CD1c-positive myeloid dendritic cell (primary cell): ENCODE measurements around the gene GBX1.

Source experiments
- DNase-seq: peaks from one replicate; pipeline ENCODE4 v3.0.0-alpha.2; 2016; ENCODE audit errors: extremely low spot score

The GBX1 gene

DNA sequence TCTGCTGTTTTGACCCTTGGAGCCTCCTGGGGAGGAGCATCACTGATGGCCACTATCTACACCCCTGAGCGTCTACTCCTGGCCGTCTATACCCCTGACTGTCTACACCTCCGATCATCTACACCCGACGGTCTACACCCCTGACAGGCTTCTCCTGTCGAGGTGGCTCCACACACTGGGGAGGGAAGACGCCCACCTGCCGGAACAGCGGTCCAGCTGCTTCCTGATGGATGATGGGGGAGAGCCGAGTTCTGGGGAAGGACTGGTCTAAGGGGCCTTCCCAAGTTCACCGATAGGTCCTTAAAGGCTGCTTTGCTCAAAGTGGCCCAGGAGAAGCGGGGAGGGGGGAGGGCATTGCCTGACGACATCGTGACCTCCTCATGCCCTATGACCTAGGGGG, 39.4 kb downstream of the GBX1 start:
- no peak for DNase-seq

GRCh38 chr7:151126491-151127137, 40.9 kb downstream of the GBX1 start:
- no peak for DNase-seq

DNA sequence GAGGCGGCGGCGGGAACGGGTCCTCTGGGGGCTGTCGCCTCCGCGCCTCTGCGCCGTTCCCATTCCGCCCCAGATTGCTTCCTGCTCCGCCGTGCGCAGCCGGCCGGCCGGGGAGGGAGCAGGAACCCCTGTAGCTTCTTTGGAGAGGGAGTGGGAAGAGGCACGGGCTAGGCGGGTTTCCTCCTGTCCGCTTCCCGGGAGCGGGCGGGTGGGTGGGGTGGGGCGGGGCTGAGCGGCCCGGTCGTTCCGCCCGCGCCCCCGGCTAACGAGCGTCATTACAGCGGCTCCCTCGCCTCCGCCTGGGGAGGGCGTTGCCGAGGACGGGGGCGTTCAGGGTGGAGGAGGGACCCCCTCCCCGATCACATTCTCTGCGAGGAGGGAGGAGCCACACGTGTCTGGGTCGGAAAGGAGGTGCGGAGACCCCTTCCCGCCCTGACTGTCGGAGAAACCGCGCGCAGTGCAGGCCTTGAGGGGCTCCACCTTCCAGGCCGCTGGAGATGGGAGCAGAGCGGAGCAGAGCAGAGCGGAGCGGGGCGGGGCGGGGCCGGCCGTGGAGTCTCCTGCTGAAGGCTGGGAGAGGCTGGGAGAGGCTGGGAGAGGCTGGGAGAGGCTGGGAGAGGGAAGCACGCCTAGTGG, 41.5 kb downstream of the GBX1 start:
- no peak for DNase-seq

DNA sequence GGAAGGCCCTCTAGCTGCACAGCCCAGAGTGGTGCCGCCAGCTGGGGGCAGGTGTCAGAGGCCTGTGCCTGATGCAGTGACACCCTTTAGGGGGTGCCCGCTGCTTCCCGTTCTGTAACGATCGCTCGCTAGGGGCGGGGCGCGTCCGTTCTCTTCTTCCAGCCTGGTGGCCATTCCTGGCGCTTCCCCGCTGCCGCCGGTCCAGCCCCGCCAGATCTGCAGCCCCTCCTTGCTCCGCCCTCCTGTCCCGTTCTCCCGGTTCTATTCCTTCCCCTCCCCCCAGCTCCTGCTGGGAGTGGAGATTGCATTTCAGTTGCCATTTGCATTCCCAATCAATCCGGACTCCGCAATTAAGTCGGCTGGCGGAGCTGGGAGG, 42.0 kb downstream of the GBX1 start:
- DNase-seq = no peak

GRCh38 chr7:151124899-151125399, 42.5 kb downstream of the GBX1 start:
- DNase-seq = no peak

- DNase-seq = no peak
Observed at GRCh38 chr7:151124481-151124880, 43.0 kb downstream of the GBX1 start.

DNA sequence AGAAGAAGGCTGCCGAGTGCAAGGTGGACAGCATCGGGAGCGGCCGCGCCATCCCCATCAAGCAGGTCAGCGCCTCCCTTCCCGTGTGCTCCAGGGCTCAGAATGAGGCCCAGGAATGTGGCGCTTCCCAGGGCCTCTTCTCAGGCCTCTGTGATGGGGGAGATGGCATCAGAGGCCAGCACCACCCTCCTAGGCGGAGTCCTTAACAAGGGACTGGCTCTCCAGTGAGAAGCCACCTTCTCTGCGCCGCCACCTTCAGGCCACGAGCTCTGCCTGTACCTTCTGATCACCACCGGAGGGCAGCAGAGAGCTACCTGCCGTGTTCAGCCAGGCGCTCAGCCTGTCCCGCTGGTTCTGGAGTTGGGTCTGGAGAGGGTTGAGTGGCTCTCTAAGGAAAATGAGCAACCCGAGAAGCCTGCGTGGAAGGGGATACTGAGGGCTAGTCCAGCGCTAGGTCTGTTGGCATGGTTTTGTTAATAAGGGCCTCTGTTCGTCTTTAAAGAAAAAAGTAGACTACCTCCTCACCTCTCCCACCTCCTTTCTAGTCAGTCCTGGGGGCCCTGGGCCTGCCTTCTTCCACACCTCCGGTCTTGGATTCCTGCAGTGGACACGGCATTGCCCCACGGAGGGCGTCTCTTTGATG, 43.6 kb downstream of the GBX1 start:
- peak; percentile 81 for DNase-seq

DNA sequence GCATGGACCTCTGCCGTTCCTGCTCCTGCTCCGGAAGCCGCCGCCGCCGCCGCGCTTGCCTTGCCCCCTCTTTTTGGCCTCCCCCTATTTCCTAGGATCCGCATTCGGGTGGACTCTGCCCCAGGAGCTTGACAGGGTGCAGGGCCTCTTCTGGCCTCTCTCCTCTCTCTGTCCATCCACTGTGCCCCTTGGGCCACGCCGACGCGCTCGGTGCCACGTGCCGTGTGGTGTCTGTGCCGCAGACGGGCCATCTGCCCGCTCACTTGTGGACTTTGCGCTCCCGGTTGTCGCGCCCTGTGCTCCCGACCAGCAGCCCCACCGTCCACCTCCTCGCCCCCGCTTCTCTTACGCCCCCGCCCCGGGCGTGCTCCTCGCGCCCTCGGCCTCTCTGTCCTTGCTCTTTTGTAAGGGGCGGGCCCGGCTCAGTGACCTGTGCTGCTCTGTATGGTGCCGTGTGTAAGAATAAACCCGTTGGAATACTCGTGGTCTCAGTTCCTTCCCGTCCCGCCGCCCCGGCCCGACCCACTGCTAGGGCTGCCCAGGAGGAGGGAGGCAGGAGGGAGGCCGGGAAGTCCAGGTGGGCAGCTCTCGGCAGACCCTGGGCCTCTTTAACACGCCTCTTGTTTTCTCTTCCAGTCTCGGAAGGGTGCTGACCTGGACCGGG, 44.2 kb downstream of the GBX1 start:
- no peak for DNase-seq

DNA sequence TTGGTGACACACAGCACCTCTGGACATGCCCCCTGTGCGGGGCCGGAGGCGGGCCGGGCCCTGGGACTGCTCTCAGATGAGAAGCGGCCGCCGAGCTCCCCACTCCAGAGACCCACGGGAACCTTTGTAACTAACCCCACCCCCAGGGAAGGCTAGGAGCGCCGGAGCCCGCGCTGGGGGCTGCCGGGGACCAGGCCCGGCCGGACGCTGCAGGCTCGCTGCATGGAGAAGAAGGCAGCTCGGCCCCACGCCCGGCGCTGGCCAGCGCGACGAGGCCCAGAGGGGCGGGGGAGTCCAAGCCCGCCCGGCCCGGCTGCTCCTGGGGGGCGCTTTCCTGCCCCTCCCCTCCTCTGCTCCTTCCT, 44.7 kb downstream of the GBX1 start:
- no peak for DNase-seq

- DNase-seq = no peak
Observed at GRCh38 chr7:151122276-151122675, 45.2 kb downstream of the GBX1 start.

DNA sequence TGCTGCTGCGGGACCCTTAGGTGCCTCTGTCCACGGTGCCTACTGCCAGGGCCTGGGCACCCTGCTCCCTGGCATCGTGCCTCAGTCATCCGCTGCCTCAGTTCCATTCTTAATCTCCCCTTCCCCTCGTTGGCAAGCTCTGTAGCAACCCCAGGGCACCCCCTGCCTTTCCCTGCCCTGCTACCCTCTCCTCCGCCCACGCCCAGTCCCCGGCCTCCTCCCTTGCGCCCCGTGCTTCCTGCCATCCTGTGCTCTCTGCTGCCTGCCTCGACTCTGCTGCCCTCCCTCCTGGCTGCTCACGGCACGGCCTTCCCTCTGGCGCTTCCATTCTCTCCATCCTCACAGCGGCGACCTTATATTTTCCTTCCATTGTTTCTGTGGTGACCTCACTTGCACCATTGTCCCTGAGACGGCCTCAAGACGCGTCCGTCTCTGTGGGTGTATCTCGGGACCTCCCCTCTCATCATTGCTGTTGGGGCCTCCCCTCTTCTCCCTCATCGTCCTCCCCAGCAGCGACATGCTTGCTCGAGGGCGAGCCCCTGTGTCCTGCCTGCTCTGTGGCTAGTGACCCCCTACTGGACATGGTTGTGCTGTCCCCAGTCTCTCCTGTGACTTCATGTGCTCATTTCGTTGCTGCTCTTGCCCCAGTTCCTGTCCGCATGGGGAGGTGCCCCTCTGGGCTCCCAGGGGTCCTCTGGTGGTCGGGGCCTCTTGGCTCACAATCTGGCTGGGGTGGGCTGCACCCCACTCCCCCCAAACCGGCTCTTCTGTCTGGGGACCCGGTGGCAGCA, 45.9 kb downstream of the GBX1 start:
- DNase-seq = no peak

DNA sequence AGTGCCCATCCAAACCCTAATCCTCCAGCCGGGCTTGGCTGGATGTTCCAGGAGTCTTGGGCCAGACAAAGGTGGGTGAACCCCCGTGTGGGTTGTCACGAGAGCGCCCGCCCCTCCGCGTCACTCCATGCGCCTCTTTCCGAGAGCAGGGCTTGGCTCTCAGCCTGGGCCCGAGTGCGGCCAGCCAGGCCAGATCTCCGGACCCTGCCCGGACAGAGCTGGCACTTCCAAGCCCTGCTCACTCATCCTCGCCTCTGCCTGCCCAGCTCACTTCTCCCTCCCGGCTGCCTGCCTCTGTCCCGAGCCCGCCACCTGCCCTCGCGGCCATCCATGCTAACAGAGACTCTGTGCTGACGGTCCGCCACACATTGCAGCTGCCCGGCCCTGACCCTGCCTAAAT, 46.6 kb downstream of the GBX1 start:
- no peak for DNase-seq

DNA sequence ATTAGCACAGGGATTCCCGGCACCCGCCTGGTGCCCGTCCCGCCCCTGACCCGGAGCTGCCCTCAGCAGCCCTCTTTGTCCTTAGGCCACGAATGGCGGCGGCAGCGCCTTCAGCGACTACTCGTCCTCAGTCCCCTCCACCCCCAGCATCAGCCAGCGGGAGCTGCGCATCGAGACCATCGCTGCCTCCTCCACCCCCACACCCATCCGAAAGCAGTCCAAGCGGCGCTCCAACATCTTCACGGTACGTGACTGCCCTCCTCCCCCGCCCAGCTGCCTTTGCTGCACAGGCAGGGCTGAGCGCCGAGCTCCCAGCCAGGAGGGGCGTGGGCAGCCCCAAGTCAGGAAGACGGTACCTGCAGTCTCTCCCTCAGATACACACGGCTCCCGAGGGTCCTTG, 47.6 kb downstream of the GBX1 start:
- no peak for DNase-seq

DNA sequence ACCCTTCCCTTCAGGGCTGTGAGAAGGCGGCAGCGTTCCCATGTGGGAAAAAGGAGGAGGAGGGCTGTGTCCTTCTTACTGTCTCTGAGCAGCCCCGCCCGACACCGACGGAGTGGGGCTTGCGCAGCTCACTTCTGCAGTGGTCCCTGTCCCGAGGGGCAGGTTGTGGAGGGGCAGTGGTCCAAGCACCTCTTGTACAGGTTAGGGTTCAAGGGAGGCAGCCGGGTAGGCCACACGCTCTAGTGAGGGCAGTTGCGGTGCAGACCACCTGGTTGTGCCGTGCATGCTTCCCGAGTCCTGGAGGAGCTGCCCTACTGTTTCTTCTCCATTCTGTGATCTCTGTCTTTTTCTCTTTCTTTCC, 48.5 kb downstream of the GBX1 start:
- DNase-seq = no peak

GRCh38 chr7:151118108-151119054, 49.1 kb downstream of the GBX1 start:
- no peak for DNase-seq

- no peak for DNase-seq
Observed at GRCh38 chr7:151117565-151117964, 49.9 kb downstream of the GBX1 start.

DNA sequence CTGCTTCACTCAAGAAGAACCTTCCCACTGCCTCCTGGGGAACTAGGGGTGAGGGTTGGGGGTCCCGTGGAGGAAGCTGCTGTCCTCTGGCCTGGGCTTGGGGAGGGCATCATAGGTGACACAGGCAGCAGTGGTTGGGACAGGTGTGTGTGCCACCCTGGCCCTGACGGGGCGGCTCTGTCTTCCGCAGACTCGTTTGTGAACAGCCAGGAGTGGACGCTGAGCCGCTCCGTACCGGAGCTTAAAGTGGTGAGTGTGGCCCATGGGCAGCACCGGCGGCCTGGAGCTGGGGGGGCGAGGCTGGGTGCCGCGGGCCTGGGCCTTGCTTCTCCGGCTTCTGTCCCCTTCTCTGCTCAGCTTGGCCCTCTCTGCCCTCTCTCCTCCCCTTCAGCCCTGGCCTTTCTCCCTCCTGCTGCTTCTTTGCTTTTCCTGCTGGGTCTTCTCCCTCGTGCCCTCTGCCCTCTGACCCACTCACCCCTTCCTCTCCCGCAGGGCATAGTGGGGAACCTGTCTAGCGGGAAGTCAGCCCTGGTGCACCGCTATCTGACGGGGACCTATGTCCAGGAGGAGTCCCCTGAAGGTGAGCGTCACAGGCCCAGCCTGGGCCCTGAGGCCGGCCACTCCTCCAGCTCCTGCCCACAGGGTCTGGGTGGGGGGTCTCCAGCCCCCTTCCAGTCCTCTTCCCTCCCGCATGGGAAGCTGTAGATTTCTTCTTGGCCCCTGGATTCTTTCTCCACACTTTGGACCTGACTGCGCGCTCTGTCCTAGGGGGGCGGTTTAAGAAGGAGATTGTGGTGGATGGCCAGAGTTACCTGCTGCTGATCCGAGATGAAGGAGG, 50.7 kb downstream of the GBX1 start:
- no peak for DNase-seq

DNA sequence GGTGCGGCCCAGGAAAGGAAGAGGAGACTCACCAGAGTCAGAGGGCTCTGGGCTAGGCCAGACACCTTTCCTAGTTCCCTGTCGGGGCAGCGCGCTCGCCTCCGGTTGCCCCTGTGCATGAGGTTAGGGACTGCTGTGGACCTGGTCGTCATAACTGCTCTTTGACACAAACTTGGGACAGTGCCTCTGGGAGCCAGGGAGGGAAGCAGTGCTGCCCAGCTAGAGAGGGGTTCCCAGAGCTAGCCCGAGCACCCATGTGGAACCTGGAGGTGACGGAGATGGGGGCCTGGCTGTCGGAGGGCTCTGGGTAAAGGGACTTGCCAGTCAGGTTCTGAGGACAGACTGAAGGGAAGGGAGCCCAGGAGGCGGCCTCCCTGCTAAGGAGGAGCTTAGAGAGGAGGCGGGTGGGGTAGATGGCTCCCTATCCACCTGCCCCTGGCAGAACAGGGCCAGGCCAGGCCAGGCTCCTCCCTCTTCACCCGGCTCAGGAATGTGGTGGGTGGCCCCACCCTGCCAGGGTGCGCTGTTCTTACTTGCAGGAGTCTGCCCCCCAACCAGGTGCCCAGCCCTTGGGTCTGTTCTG, 51.6 kb downstream of the GBX1 start:
- no peak for DNase-seq

- DNase-seq = peak; percentile 50
Observed at GRCh38 chr7:151115121-151115835, 52.2 kb downstream of the GBX1 start.
